HuH-7.5 (cell line): ENCODE data around the gene MACF1.
"Not testable (repeated sequence)": the region's sequence is repeated elsewhere in the genome, so short reads cannot be mapped to it uniquely, and the experiment has no call there.

Experiments used
- DNase-seq: peaks from one replicate; pipeline ENCODE4 v3.0.0; 2011; ENCODE audit warnings: low spot score

Gene MACF1

DNA sequence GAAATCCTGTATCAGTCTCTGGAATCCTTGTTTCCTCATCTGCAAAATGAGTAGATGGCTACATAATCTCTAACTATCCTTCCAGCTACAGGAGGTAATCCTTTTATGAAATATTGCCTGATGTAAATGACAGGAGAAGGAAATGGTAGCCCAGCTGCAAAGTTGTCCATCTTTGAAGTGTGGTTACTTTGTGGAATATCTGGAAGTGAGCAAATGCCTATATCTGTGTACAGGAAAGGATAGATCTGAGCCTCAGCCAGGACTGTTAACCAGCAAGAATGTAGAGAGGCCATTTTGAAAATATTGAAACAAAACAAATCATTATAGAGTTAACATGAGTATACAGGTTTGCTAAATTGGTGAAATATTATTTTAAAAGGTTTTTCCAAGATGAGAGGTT is 212.1 kb downstream of the MACF1 start:
- no peak for DNase-seq

DNA sequence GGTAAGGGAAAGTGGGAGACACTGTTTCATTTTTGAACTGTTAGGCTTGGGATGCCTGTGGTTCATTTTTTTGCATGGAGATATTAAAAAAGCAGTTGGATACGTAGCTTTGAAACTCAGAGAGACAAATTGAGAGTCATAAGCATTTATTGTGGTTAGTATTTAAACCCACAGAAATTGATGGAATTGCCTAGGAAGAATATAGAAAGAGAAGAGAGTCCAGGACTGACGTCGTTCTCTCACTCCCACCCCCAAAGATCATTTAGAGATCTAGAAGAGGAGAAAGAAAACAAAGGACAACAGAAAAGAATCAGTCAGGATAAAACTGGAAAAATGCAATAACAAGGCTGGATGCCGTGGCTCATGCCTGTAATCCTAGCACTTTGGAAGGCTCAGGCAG is 213.7 kb downstream of the MACF1 start:
- no peak for DNase-seq

DNA sequence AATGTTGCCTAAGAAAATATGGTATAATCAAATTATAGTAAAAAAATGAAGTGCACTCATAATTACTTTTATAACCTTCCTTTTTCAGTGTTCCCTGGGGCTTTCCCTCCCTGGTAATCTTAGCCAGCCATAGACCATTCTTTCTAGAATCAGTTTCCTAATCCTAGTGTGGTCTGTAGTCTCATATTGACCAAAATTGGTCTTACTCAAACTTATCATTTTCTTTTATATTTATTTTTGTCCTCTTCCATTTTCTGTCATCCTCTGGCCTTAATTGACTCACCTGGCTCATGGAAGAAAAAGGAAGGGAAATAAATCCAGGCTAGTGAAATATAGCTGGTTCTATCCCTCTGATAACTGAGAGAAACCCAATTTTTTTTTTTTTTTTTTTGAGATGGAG is 216.0 kb downstream of the MACF1 start:
- no peak for DNase-seq

DNA sequence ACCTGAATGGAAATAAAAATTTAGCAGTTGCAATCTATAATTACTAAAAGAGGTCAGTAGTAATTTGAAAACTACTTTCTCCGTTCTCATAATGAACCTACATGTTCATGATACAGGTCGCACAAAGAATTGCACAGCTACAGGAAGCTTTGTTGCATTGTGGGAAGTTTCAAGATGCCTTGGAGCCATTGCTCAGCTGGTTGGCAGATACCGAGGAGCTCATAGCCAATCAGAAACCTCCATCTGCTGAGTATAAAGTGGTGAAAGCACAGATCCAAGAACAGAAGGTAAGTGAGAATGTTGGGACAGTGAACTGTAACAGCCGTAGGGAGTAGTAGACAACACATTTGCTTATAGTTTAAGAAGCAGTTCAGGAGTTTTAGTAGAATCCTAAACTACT is 218.1 kb downstream of the MACF1 start:
- no peak for DNase-seq

DNA sequence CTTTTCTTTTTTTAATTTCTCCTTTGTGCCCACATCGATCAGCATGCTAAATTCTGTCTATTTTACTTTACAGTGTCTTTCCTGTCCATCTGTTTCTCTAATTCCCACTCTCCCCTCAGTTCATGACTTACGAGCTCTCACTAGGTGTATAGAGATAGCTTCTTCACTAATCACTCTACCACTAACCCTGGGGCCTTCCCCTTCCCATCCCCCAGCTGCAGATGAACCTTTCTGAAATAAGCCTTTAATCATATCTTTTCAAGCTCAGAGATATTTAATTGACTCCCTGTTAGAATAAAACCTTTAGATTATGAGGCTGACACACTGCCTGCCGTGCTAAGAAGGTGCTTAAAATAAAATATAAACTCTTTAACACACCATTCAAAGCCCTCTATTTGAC is 220.7 kb downstream of the MACF1 start:
- no peak for DNase-seq

DNA sequence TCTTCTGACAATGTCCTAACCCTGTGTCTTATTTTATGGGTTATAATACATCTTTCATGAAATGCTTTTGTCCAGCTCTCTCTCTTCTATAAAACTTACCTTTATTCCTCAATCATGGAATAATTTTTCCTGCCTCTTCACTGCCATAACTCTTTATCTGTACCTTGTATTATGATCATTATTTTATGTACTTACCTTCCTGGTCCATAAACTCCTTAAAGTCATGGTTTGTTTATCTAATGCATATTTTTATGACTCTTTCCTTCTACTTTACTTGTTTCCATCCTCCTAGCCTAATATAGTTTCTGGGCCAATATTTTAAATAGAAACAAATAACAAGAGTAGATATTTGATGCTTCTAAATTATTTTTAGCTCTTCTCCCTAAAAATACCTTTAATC is 221.1 kb downstream of the MACF1 start:
- DNase-seq: no peak

DNA sequence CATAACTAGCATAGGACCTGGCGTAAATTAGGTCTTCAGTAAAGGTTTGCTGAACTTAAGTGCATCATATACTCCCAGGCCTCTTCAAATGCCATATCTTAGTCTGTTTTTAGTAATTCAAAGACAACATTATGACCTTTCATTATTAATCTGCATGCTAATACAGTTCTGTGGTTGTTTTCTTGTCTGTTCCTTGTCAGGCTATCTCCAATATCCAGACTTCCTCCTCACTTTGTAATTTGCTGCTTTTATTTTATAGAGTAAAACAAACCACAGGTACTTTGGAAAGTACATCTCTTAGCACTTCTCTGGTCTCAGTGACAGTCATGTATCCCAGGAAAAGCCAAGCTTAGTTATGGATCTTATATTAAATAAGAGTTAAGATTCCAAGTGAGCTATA is 221.9 kb downstream of the MACF1 start:
- no peak for DNase-seq

DNA sequence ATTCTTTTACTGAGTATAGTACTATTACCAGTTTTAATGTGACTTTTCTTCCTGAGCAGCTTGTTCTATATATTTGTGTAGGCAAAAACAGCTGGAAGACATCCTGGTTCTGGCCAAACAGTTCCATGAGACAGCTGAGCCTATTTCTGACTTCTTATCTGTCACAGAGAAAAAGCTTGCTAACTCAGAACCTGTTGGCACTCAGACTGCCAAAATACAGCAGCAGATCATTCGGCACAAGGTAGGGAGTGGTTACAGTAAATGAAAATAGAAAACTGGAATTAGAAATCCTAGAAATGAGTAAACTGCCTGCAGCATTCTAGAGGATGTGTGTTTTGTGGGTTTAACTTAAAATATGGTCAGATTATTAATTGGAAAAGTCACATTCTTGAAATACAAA is 222.9 kb downstream of the MACF1 start:
- DNase-seq: no peak

DNA sequence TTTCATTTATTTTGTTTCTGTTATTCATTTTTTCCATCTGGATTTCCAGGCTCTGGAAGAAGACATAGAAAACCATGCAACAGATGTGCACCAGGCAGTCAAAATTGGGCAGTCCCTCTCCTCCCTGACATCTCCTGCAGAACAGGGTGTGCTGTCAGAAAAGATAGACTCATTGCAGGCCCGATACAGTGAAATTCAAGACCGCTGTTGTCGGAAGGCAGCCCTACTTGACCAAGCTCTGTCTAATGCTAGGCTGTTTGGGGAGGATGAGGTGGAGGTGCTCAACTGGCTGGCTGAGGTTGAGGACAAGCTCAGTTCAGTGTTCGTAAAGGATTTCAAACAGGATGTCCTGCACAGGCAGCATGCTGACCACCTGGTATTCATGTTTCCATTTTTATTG is 223.4 kb downstream of the MACF1 start:
- no peak for DNase-seq

DNA sequence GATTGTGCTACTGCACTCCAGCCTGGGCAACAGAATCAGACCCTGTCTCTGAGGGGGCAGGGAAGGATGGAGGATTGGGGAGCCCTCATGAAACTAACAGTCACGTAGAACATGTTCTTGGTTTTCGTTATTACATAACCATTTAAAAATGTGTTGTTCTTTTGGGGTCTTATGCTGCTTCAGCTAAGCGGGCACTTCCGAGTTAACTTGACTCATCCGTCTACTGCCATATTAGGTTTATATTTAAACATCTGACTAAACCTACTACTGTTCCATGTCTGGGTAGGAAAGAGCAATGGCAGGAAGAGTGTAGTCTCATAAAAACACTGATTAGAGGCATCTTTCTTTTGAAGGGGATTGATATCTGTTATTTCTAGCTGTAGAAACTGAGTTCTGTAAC is 227.4 kb downstream of the MACF1 start:
- no peak for DNase-seq

DNA sequence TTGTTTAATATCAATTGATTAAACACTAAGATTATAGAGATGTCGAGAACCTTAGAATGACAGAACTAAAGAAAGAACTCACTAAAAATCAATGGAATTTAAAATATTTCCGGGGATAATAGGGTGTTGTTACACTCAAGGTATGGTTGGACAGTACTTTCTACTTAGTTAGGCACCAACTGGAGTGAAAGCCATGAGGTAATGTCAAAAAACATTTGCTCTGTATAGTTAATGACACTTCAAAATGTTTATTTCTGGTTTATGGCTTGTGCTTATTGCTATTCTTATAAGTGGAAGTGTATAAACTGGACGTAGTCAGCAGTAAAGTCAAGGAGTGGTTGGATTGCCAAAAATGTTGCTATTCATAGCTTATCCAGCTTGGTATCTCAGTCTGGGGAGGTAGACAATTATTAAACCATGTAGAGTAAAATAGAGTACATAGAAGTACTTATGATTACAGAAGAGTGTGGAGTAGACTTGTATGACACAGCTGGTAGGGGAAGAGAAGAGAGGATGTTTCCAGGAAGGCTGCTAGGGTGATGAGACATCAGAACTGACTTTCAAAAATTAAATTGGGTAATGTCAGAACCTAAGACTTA is 230.4 kb downstream of the MACF1 start:
- no peak for DNase-seq

DNA sequence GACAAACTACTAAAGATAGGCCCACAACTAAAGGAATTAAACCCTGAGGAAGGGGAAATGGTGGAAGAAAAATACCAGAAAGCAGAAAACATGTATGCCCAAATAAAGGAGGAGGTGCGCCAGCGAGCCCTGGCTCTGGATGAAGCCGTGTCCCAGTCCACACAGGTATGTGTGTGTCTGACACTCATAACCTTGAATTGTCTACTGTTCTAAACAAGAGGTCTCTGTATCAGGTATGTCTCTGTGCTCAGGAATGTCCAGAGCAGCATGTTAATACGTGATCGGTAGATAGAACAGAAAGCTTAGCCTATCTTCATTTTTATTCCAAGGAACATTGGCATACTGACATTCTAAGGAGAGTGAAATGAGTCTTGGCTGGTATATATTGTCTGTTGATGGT is 231.1 kb downstream of the MACF1 start:
- no peak for DNase-seq

DNA sequence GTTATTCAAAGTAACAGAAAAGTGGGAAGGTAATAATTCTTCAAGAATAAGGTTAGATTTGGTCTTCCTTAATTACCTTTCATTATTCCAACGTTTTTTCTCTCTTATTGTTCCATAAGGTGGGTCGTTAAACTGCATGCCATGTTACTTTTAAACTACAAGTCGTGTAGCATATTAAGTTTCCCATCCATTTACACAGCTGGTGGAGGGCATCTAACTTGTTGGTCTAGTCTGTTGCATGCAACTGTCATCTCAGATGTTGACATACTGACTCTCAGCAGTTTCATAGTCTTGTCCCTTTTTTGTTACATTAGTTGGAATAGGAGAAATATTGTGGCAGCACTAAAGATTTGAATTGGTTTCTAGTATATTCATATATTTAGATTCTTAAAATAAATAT is 232.3 kb downstream of the MACF1 start:
- DNase-seq: no peak

DNA sequence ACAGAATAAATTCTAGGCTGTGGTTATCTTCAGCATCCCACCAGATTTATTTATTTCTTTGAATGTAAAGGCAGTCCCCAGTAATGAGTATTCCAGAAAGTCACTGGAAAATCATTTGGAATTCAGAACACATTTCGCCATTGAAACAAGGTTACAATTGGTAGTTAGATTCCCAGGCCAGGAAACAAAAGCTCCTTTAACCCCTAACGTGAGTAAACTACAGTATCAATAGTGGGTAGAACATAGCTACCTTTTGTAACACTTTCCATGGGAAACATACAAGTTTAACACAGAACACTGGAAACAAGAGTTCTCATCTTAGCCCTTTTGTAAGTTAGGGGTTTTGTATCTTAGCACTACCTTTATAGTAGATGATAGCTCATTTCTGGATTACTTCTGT is 233.5 kb downstream of the MACF1 start:
- no peak for DNase-seq

DNA sequence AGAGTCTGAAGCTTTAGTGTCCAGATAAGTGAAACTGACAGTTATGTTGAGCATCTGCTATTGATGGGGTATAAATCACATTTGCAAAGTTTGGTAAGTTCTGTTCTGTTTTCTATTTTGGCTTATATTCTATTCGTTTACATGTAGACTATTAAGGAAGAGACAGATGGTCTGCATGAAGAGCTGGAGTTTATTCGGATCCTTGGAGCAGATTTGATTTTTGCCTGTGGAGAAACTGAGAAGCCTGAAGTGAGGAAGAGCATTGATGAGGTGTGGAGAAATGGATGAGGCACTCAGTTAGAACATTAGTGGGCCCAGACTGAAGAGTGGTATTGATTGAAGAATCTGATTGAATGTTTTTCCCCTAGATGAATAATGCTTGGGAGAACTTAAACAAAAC is 236.4 kb downstream of the MACF1 start:
- DNase-seq: no peak

DNA sequence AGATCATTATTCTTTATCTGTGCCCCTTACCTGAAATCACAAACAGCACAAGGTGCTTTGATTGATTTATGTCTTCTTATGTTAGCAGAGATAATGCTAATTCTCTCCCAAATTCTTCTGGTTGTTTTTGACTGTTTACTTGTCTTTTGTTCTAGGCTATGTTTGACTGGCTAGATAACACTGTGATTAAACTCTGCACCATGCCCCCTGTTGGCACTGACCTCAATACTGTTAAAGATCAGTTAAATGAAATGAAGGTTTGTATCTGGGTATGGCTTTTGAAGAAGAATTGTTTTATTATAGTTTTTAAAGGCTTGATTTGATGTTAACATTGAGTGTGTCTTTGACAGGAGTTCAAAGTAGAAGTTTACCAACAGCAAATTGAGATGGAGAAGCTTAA is 237.3 kb downstream of the MACF1 start:
- DNase-seq: no peak

DNA sequence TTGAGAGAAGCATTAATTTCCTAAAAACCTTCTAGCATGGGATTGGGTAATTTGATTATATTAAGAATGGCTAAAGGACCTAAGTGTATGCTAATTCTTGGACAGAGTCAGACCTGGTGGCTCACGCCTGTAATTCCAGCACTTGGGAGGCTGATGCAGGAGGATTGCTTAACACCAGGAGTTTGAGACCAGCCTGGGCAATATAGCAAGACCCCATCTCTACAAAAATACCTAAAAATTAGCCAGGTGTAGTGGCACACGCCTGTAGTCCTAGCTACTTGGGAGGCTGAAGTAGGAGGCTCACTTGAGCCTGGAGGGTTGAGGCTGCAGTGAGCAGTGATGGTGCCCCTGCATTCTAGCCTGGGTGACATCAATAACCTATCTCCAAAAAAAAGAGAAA is 241.1 kb downstream of the MACF1 start:
- DNase-seq: no peak

DNA sequence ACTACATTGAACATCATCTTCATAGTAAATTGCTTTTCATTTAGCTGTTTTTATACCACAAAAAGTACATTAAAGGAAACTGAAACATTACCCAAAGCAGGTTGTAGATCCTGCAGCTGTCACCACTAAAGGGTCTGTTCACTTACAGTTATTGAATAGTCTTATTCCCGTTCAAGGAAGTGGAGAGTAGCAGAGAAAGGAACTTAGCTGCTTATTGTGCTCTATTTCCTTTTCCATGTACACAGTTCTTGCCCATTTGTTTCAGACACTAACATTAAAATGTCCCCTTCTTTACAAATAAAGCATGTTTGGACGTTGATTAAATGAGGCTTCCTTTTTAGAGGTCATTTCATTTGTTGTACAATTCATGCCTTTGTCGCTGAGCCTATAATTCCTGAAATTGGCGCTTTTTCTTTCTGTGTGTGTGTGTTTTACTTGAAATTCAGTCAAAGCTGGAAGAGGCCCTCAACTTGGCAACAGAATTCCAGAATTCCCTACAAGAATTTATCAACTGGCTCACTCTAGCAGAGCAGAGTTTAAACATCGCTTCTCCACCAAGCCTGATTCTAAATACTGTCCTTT is 242.6 kb downstream of the MACF1 start:
- no peak for DNase-seq

DNA sequence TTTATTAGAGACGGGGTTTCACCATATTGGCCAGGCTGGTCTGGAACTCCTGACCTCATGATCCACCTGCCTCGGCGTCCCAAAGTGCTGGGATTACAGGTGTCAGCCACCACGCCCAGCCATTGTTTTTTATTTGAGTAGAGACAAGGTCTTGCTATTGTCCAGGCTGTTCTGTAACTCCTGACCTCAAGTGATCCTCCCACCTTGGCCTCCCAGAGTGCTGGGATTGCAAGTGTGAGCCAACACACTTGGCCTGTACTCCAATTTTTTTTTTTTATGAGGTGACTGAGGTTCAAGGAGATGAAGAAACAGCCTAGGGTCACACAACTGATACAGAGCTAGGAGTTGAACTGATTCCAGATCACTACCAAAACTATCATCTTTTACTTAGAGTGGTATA is 245.5 kb downstream of the MACF1 start:
- DNase-seq: not testable (repeated sequence)

DNA sequence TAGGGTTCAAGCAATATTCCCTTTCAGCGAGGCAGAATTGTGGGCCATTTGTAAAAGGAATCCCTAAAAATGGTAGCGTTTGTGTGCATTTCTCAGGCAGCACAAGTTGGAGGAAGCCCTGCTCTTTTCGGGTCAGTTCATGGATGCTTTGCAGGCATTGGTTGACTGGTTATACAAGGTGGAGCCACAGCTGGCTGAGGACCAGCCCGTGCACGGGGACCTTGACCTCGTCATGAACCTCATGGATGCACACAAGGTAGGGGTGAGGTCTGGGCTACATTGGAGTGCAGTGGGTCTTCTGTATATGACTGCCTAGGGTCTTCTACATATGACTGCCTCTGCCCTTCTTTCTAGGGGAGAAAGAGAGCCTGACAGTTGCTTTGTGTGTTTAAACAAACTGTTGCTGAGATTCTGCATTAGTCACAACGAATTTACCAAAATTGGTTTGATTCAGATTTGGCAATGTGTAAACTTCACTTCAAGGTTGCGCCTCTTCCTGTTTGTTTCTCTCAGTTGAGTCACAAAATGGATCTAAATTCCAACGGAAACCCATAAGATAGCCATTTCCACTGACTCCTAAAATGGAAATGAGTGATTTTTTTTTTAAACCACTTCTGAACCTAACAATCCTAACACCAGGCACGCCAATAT is 246.6 kb downstream of the MACF1 start:
- DNase-seq: no peak

DNA sequence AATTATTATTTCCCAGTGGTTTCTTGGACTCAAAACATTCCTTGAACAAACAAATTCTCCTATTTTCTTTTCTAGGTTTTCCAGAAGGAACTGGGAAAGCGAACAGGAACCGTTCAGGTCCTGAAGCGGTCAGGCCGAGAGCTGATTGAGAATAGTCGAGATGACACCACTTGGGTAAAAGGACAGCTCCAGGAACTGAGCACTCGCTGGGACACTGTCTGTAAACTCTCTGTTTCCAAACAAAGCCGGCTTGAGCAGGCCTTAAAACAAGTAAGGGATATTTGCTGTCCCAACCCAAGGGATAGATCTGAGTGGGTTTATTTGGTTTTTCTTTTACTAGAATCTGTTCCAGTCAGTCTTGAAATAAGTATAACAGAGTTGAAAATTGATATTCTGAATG is 247.6 kb downstream of the MACF1 start:
- no peak for DNase-seq

DNA sequence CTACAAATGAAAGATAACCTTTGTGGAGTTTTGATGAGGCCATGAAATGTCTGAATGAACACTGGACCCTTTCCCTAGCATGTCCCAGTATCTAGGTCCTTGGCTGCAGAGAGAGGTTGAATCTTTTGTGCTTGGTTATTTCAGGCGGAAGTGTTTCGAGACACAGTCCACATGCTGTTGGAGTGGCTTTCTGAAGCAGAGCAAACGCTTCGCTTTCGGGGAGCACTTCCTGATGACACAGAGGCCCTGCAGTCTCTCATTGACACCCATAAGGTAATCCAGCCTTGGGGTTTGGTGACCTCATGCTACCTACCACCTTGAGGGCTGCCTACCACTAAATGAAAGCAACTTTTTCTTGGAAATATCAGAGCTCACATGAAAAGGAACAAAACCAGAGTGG is 248.0 kb downstream of the MACF1 start:
- DNase-seq: no peak

DNA sequence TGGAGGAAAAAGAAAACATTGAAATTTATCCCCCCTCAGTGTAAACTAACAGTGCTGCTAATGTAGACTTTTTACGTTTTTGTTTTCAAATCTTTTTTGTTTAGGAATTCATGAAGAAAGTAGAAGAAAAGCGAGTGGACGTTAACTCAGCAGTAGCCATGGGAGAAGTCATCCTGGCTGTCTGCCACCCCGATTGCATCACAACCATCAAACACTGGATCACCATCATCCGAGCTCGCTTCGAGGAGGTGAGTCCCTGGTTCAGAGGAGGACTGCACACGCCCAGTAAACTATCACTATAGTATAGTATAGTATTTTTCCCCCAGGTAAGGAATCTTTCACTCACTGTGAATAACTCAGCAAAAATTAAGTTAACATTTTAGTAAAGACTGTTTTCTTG is 249.1 kb downstream of the MACF1 start:
- no peak for DNase-seq

DNA sequence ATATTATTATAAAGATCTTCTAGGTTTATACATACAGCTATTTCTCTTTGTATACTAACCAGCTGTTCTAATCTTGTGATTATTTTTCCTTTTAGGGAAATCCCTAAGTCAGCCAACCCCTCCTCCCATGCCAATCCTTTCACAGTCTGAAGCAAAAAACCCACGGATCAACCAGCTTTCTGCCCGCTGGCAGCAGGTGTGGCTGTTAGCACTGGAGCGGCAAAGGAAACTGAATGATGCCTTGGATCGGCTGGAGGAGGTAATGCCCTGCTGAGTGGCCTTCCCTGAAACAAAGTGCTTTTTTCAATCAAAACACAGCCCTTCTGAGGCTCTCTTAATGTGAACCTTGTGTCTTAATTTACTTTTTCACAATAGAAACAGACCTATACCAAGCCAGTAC is 254.5 kb downstream of the MACF1 start:
- DNase-seq: no peak
